ENCODE data around the gene RECQL. TPM values are rescaled to one million over a fixed set of nuclear protein-coding genes. Genes with fewer than 3 reads are reported as not detected.

Gene RECQL
- total and polyA plus RNA-seq, 2 of the 4 experiments (the other 2 are of a cell fraction): 29.4 to 67.0 TPM

GRCh38 chr12:21478756-21479455, 22.5 kb downstream of the RECQL start:
- Histone ChIP-seq H2AK5ac (ENCODE audit: low read depth, low read length) (no peak overlapping the region), H3K14ac (replicated peaks; ENCODE audit: low read depth, low read length) (no peak overlapping the region), H4K5ac (ENCODE audit: low read depth, low read length) (no peak overlapping the region), H3K4me1 (ENCODE audit: control insufficient read depth, insufficient read depth, low read length) (no peaks in the 10 kb centered on the region), H3K9me3 (ENCODE audit: control insufficient read depth, insufficient read depth, low read length) (no peaks in the 10 kb centered on the region), H2BK20ac (ENCODE audit: low read depth, low read length) (no peak overlapping the region), H4K20me1 (ENCODE audit: insufficient read depth, low read length) (no peaks in the 10 kb centered on the region; the same call in 1 of the 2 replicates), H2AK9ac (replicated peaks; ENCODE audit: low read depth, low read length, poor library complexity) (no peak overlapping the region), H2BK5ac (ENCODE audit: low read depth, low read length, poor library complexity, severe bottlenecking) (no peak overlapping the region), H3K4me3 (ENCODE audit: insufficient read depth, low read depth, low read length) (no peak overlapping the region), H3K56ac (ENCODE audit: extremely low read depth, insufficient read depth, low read length) (no peak overlapping the region), H3K36me3 (ENCODE audit: control insufficient read depth, insufficient read depth, low read length) (peaks cover 27% of the 10 kb centered on the region), H3K23ac (ENCODE audit: low read depth, low read length) (no peak overlapping the region), H2AFZ (replicated peaks; ENCODE audit: low read length, poor library complexity) (no peak overlapping the region), H3K18ac (ENCODE audit: low read depth, low read length) (no peak overlapping the region), H3K9ac (ENCODE audit: low read depth, low read length) (no peak overlapping the region), H2BK15ac (ENCODE audit: low read depth, low read length) (no peak overlapping the region), H3K79me1 (ENCODE audit: low read depth in 1 of 2, low read length in 2 of 2) (peaks cover 4 to 8% of the 10 kb centered on the region in 2 experiments; a peak in 2 of 4 replicates), H3K4ac (ENCODE audit: low read depth, low read length) (no peak overlapping the region), H4K8ac (ENCODE audit: low read depth in 2 of 2, low read length in 2 of 2) (no peak overlapping the region), H3K27ac (ENCODE audit: insufficient read depth, low read length) (no peak overlapping the region), H3K4me2 (ENCODE audit: low read depth, low read length) (no peak overlapping the region), H3K27me3 (ENCODE audit: control insufficient read depth, insufficient read depth, low read length) (no peaks in the 10 kb centered on the region), H3K9me1 (ENCODE audit: insufficient read depth, low read length) (no peaks in the 10 kb centered on the region), H4K91ac (ENCODE audit: insufficient read depth, low read depth, low read length) (no peak overlapping the region), H2BK120ac (ENCODE audit: low read depth, low read length) (no peak overlapping the region)
- CTCF ChIA-PET: no interaction called here
- in situ Hi-C loops (cut with MboI; ENCODE audit: low sequenced_read_pairs) (no loop called here), intact Hi-C loops (cut with micrococcal nuclease) (no loop called here), dilution Hi-C loops (cut with HindIII; ENCODE audit: low sequenced_read_pairs, unreplicated experiment) (no loop called here)
- no peak for ATAC-seq (ENCODE audit: low read depth)
- POLR2A ChIA-PET (ENCODE audit: unreplicated experiment): no interaction called here
- 83% methylated on average over 3 of the region's 10 CpGs; no CpG with 5 or more reads in 1 of the 2 experiments for WGBS, 2 experiments (ENCODE audit: extremely low coverage in 2 of 2, insufficient read length in 1 of 2)
- no TSS peak for BruUV-seq (replicated peaks)
- DNase-seq: no peak
- TF ChIP-seq POLR2A (IDR thresholded peaks at IDR 0.05; ENCODE audit: low read depth, low read length) (no peak), MXI1 (IDR thresholded peaks at IDR 0.05; ENCODE audit: borderline replicate concordance, low read depth, low read length) (no peak), BHLHE40 (IDR thresholded peaks at IDR 0.05; ENCODE audit: low read depth, low read length) (no peak), NFE2L2 (IDR thresholded peaks at IDR 0.05; ENCODE audit: low read depth, low read length) (no peak), MAFK (IDR thresholded peaks at IDR 0.05; ENCODE audit: low read depth, low read length) (no peak), ELK1 (IDR thresholded peaks at IDR 0.05; ENCODE audit: borderline replicate concordance, low read depth, low read length) (no peak), USF2 (IDR thresholded peaks at IDR 0.05; ENCODE audit: low read depth, low read length) (no peak), CEBPB (IDR thresholded peaks at IDR 0.05; ENCODE audit: low read depth, low read length) (no peak), SMC3 (IDR thresholded peaks at IDR 0.05; ENCODE audit: low read depth, low read length) (no peak), CHD1 (IDR thresholded peaks at IDR 0.05; ENCODE audit: low read depth, low read length) (no peak), RCOR1 (IDR thresholded peaks at IDR 0.05; ENCODE audit: insufficient replicate concordance, low read length) (no peak), MAZ (IDR thresholded peaks at IDR 0.05; ENCODE audit: borderline replicate concordance, low read depth, low read length) (no peak), RAD21 (IDR thresholded peaks at IDR 0.05; ENCODE audit: low read length) (no peak), FOS (IDR thresholded peaks at IDR 0.05; ENCODE audit: low read depth, low read length) (no peak), RFX5 (IDR thresholded peaks at IDR 0.05; ENCODE audit: low read depth, low read length) (no peak), CTCF (conservative IDR thresholded peaks at IDR 0.05; ENCODE audit: low read depth, low read length) (no peak)
